IPS-NIHi11 (cell line): ENCODE measurements around the gene ANKAR.
"Not testable (repeated sequence)": the region's sequence is repeated elsewhere in the genome, so short reads cannot be mapped to it uniquely, and the experiment has no call there.

Experiments used
- DNase-seq: peaks from one replicate; pipeline ENCODE4 v3.0.0; 2012; ENCODE audit warnings: mixed read lengths, low spot score

The ANKAR gene, protein sequence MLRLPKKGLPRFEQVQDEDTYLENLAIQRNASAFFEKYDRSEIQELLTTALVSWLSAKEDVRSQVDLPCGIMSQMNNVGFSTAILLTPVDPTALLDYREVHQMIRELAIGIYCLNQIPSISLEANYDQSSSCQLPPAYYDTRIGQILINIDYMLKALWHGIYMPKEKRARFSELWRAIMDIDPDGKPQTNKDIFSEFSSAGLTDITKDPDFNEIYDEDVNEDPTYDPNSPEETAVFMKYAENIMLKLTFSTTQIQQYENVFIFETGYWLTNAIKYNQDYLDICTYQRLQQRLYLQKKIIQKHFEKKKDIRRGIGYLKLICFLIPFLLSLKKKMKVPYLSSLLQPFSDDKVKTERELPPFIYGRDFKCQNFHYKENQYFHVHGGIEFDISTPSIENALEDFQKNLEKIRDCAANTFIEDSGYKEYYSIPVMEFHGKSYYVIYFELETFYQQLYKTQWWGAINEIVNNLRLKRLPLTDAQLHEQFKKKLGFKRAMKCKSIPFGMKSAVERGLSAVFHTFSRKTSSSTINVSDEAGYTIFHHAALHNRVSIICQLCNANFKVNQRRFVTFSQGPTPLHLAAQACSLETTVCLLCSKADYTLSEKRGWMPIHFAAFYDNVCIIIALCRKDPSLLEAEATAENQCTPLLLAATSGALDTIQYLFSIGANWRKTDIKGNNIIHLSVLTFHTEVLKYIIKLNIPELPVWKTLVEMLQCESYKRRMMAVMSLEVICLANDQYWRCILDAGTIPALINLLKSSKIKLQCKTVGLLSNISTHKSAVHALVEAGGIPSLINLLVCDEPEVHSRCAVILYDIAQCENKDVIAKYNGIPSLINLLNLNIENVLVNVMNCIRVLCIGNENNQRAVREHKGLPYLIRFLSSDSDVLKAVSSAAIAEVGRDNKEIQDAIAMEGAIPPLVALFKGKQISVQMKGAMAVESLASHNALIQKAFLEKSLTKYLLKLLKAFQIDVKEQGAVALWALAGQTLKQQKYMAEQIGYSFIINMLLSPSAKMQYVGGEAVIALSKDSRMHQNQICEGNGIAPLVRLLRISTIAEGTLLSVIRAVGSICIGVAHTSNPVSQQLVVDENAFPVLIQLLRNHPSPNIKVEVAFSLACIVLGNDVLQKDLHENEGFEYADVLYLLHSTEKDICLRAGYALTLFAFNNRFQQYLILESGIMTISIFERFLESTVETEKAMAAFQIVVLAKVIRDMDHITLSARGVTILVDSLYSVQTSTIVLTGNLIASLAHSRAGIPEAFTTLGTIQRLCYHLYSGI (N-terminal part only)

DNA sequence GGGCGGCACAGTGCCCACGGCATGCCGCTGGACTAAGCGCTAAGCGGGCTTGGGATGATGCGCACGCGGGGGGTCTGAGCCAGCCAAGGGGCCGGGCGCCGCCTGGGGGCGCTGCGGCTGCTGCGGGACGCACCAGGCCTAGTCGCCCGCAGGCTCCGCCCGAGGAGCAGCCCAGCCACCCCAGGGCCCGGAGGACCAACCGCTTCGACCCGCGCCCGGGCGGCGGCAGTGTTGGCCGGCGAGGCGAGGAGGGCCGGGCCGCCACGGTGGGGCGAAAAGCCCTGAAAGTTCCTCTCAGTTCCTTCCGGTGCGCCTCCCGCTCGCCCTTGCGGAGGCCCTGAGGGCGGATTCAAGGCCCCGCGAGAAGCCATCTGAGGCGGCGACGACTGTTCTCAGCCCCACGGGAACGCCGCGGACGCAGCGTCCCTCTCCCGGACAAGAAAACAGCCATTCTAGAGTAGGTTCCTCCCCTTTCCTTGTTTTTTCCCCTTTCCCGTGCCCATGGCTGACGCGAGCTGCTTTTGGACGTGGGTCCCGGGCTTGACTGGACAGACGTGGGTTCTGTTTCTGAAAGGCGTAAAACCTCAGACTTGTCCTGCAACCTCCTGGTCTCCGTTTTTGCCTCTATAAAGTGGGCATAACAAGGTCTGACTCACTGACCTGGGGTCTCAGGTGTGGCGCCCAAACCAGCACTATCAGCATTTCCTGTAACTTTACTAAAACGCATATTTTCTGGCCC lies at the start of gene ANKAR:
ANKAR (plus strand) TSS at position 297 of the 739 bp plus-strand sequence. CDS start 1,821 bp downstream, outside the sequence.
- DNase-seq, result peak; percentile 94

DNA sequence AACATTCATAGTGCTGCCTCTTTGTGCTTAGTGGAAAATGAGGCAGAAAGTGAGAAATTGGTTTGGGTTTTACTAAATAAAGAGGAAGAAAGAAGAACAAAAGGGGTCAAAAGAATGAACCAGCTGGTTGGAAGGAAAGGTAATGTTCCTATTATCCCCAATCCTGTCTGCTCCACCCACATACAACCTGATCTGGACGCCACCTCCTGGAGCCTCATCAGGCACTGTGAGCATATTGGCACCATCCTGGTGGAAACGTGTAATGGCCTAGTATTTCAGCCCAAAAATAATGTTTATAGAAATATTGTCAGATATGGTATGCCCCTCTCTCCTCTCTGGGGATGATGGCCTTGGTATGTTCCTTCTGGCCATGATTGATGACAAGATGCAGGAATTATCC lies 48.8 kb upstream of the ANKAR start:
- DNase-seq, result no peak

DNA sequence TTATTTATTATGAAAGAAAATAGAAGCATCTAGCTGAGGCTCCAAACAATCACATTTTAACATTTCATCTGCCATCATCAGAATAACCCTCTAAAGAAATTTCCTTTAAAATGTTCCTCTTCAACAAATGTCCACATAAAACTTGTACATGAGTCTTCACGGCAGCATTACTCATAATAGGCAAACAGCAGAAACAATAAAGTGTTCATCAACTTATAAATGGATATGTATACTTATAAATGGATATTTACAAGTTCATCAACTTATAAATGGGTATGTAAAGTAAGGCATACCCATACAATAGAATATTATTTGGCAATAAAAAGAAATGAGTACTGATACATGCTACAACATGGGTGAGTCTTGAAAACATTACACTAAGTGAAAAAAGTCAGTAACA lies 46.7 kb upstream of the ANKAR start:
- DNase-seq, result no peak

DNA sequence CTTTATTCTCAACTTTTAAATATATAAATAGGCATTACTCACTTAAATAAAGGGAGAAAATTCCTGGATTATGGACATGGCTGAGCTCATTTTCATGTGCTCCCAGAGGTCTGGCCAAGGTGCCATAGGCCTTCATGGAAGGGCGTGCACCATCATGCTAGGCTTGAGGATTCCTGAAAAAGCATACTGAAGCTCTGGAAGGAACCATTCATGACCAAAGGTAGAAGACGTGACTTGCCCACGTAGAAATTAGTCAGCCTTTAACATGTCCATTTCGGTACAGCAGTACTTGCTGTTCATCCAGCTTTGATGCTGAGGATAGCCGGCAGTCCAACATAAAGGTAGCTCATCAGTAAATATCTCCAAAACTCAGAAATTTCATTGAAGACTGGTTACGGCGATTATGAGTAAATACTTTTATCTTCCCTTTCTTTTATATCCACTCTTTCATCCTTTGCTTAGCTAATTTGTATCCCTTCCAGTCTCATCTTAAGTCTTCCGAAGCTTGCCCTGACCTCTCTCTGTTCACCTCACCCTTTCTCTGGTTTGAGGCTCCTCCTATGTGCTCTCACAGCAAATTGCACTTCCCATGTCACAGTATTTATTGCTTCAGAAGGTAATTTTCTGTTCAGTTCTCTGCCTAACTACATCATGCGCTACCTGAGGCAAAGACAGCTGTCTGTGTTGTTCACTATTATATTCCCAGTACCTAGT lies 45.5 kb upstream of the ANKAR start:
- no peak for DNase-seq

DNA sequence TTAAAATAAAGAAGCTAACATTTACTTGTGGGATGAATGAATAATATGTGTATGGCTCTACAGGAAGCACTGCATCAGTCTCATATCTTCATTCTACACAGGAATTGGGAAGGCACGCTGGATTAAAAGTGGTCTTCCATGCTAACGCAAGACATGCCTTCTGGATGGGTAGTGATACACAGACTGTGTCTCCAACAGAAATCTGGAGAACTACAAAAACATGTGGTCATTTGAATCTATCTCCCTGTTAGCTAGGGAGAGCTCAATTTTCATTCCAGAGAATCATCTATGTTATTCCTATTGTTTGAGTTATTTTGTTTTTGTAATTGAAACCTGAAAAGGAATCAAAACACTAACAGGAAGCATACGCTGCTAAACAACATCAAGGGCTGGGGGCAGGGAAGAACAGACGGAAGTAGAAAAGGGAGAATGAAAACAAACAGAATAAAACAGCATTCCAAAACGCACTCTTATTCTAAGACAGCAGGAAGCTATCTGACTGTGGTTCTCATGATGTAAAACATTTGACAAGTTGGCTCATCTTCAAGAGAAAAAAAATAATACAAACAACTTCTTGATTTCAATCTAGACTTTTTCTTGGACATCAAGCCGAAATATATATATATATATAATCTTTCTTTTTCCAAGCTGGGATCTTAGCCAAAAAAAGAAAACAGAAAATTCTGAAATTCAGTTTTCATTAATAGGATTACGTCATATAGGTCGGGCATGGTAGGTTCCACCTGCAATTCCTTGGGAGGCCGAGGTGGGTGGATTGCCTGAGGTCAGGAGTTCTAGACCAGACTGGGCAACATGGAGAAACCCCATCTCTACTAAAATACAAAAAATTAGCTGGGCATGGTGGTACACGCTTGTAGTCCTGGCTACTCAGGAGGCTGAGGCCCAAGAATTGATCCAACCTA lies 44.7 kb upstream of the ANKAR start:
- no peak for DNase-seq

DNA sequence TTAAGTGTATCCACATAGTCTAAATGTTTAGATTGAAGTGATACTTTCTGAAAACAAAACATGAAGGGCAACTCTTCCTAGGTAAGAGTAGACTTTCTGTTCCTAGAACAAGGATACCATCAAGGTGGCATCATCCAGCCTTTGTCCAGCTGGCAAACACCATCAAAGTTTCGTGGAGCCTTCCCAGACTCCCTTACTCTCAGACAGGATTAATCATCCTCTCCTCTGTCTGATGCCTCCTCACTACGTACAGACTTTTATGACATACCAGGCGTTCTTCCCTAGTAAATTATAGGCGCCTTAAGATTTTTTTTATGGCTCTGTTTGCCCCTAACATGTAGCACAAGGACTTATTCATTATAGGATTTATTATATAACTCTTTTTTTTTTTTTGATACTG lies 42.6 kb upstream of the ANKAR start:
- no peak for DNase-seq

DNA sequence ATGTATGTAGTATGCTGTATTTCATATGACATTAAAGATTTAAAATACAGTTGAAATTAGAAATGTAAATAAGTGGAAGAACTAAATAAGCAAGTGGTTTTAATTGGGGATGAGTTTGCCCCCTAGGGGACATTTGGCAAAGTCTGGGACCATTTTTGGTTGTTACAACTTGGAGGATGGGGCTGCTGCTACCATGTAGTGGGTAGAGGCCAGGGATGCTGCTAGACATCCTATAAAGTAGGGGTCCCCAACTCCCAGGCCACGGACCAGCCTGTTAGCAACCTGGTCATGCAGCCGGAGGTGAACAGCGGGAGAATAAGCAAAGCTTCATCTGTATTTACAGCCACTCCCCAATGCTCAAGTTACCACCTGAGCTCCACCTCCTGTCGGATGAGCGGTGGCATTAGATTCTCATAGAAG lies 41.1 kb upstream of the ANKAR start:
- no peak for DNase-seq

DNA sequence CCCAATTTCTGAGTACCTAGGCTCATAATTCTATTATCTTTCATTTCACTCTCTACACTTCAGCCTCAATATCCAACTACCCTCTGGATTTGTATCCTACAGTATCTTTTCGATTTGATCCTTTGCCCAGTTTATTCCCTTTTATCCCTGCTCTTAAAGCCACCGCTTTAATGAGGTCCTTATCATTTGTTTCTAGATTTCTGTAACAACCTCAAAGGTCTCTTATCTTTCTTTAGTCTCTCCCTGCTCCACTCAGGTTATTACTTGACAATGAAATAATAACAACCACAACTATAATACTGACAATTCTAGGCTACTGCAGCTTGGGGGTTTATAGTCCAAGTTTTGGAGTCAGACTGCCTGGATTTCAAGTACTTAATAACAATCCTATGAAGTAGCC lies 39.1 kb upstream of the ANKAR start:
- DNase-seq, result no peak

DNA sequence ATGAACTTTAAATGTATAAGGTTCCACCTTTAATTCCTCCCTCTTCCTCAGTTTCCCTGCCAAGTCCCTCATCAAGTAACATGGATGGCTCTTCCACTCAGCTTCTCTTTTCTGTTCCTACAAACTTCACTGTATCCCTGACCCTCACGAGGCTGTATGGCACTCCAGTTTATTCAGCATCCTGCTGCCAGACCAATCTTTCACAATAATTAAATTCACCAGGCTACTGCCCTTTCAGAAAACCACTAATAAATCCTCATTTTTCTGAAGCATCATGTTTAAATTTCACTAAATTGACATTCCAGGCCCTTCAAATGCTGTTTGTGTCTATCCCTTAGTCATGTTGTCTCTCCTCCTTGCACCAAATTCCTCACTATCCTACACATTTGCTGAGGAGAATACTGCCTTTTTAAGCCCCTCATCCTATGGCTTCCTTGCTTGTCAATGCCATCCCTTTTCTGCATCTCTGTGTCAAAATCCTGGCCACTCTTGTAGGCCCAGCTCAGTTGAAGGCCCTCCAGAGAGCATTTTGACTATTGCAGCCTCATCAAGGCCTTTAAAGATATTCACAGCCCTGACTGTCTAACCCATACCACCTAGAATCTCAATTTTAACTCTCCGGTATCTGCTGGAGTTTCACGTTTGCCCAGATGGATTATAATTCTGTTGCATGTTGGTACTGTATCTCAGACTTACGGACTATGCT lies 36.0 kb upstream of the ANKAR start:
- DNase-seq, result no peak

DNA sequence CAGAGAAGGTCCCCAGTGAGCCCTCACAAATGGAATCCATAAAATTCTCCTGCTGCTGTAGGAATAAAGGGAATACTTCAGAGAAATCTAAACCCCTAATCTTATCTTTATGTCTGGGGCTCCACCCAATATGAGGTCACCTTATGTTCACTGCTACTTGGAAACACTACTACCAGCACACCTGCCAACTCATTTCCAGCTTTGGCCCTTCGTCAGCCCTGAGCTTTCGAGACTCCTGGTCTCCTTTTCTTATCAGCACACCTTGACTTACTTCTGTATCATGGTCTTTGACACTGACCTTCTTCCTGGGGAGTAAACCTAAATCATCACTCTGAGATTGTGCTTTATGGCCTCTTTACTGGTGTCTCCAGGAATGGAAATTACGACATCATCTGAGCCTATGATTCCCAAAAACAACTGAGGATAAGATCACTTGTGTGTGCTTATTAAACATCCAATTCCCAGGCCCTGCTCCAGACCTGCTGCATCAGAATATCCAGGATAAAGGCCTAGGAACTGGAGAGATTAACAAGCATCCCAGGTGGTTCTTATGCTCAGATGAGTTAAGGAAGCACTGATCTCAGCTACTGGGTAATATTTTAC lies 35.4 kb upstream of the ANKAR start:
- DNase-seq, result no peak

DNA sequence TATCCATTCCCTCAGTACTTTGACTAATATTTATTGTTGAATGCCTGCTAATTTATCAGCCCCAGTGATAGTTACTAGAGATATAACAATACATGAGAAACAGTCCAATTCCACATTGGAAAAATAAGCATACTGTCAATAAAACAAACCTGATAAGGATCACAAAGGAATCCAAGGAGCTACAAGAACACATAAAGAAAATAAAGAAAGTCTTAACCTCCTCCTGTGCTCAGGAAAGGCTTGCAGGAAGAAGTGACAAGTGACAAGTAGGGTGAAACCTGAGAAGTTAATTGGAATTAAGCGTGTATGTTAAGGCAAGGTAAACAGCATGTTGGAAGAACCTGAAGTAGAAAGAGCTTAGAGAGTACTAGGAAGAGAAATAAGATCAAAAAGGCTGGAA lies 33.5 kb upstream of the ANKAR start:
- DNase-seq, result peak; percentile 41

DNA sequence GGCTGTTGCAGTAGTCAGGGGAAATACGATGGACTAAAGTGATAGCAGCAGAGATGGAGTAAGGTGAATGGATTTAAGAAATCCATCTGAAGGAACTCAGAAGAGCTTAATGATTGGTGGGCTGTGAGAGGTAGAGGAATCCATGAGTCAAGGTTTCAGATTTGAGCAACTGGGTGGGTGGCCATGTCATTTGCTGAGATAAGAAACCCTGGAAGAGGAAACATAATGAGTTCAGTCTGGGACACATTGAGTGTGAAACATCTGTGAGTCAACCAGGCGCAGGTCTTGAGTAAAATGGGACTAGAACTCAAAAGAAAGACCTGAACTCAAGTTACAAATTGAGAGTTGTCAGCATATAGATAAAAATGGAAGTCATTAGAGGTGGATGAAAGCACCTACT lies 32.9 kb upstream of the ANKAR start:
- DNase-seq, result no peak

DNA sequence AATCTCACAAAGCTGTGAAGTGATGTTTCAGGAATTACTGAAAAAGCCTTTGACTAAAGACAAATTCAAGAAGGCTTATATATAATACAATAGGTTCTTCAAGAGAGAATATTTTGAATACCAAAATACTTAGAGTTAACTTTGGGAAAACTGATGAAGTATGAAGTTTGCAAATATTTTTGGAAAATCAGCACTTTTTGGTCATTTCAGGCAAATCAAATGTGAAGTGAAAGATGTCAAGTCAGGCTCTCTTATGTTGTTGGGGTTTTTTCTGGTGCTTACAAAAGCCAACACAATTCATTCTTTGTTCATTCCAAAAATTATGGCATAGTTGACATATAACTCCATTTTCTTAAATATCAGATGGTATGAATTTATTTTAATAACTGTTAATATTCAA lies 27.9 kb upstream of the ANKAR start:
- no peak for DNase-seq

DNA sequence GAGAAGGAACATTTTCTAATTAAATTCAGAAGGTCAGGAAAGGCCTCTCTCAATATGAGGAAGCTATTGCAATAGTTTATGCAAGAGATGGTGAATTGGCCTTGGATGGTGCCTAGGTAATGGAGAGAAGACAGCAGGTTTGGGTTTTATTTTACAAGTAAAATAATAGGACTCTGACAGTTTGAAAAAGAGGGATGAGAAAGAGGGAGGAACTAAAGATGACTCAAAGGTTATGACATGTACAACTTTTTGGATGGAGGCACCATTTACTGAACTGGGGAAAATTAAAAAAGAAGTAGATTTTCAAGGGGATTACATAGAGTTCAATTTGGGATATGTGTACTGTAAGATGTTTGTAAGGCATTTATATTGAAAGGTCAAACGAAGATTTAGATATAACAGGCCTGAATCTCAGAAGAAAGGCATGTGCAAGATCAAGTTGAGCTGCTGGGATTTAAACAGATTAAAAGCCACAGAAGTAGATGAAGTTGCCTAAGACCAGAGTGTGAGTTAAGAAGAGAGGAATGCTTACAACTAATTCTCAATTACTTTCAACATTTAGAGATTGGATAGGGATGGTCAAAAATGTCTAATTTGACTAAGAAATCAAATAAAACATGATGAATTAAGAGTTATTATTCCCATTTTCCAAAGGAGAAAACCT lies 25.5 kb upstream of the ANKAR start:
- no peak for DNase-seq

DNA sequence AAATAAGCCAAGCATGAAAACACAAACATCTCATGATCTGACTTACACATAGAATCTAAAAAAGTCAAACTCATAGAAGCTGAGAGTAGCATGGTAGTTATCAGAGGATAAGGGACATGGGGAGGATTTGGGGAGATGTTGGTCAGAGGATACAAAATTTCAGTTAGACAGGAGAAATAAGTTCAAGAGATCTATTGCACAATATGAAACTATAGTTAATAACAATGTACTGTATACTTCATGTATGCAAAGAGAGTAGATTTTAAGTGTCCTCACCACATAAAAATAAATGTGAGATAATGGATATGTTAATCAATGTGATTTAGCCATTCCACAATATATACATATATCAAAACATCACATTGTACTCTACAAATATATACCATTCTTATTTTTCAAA lies 23.2 kb upstream of the ANKAR start:
- no peak for DNase-seq

DNA sequence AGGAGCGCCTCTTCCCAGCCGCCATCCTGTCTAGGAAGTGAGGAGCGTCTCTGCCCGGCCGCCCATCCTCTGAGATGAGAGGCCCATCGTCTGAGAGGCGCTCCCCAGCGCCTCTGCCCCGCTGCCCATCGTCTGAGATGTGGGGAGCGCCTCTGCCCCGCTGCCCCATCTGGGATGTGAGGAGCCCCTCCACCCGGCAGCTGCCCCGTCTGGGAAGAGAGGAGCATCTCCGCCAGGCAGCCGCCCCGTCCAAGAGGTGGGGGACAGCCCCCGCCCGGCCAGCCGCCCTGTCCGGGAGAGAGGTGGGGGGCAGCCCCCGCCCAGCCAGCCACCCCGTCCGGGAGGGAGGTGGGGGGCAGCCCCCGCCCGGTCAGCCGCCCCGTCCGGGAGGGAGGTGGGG lies 21.0 kb upstream of the ANKAR start:
- DNase-seq, result not testable (repeated sequence)

DNA sequence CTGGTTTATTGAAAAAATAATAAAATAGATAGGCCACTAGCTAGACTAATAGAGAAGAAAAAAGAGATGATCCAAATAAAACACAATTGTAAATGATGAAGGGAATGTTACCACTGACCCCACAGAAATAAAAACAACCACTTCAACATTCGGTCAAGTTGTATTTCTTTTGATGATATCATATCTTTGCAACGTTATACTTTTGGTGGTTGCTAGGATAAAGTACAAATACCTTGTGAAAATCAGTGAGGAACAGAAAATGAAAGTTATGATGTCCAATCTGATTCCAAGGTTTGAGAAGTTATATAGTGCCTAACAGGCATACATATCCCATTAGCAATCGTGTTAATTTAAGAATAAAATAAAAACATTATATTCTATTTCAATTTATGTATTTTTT lies 19.8 kb upstream of the ANKAR start:
- DNase-seq, result no peak

DNA sequence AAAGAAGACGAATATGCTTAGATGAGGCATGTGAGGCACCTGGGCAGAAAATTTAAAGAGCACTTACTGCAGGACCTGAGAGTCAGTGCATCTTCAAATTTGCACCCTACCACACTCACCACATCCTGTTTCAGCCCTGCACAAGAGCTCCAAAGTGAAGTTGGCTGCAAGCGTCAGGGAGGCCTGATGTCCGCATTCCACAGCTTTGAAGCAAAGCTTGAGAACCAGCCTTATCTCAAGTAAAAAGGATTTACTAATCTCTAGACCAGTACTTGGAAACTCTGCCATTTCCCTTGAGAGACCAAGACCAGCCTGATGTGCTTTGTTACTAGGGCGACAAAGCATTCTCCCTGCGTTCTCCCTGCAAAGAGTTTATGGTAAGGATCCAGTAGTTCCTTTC lies 16.6 kb upstream of the ANKAR start:
- no peak for DNase-seq
